Panc1 (cell line): ENCODE data around the gene ADCY7. TPM values are rescaled to one million over a fixed set of nuclear protein-coding genes. Genes with fewer than 3 reads are reported as not detected.
"Not testable (repeated sequence)": the region's sequence is repeated elsewhere in the genome, so short reads cannot be mapped to it uniquely, and the experiment has no call there.

Source experiments
- ATAC-seq: fragments of 200-7000 bp; cut with Tn5 transposase; 2 replicates; pipeline ENCODE4 v1.9.1; 2020; ENCODE audit warnings: mild to moderate bottlenecking, moderate library complexity
- BruUV-seq: library from RNA; stranded (reverse); fragments of 400-500 nt; replicated peaks from 2 replicates; lab custom pipeline; 2021; lab: Mats Ljungman, UMichigan
- CTCF ChIA-PET: fragments of 300-600 bp; sonication (Branson Sonifier 250); formaldehyde crosslinking; loops from one replicate; lab custom pipeline; 2022; ENCODE audit warnings: antibody characterized with exemption; lab: Charles Lee
- POLR2A ChIA-PET: fragments of 300-600 bp; sonication (Branson Sonifier 250); formaldehyde crosslinking; loops from one replicate; lab custom pipeline; 2022; ENCODE audit warnings: antibody characterized with exemption; lab: Charles Lee
- DNase-seq: peaks from one replicate; pipeline ENCODE4 v3.0.0-alpha.2; 2010; ENCODE audit warnings: low read depth, low spot score
- H3K27ac ChIP-seq: 2 replicates; pipeline ENCODE4 v1.5.1; 2011; ENCODE audit warnings: mild to moderate bottlenecking, low read length, inconsistent platforms
- H3K27me3 ChIP-seq: fragments of 200-500 bp; sonication (Bioruptor generic); 2 replicates; pipeline ENCODE4 v1.6.0; 2014; ENCODE audit warnings: low read length, inconsistent platforms; ENCODE audit not compliant: control insufficient read depth, insufficient read depth
- H3K36me3 ChIP-seq: fragments of 200-500 bp; sonication (Bioruptor generic); 2 replicates; pipeline ENCODE4 v1.5.1; 2014; ENCODE audit warnings: inconsistent platforms, mild to moderate bottlenecking, low read length, moderate library complexity; ENCODE audit not compliant: control insufficient read depth, insufficient read depth
- H3K4me1 ChIP-seq: 2 replicates; pipeline ENCODE4 v1.5.1; 2011; ENCODE audit warnings: inconsistent platforms, mild to moderate bottlenecking, low read length, moderate library complexity; ENCODE audit not compliant: control insufficient read depth, insufficient read depth
- H3K4me3 ChIP-seq, 2 experiments: 2 replicates each; pipeline ENCODE4 v1.5.1; 2011 to 2012; ENCODE audit warnings: low read depth in 2 of 2, low read length in 2 of 2, mild to moderate bottlenecking in 2 of 2, inconsistent platforms in 1 of 2, moderate library complexity in 1 of 2
- H3K9me3 ChIP-seq: fragments of 200-500 bp; sonication (Bioruptor generic); 2 replicates; pipeline ENCODE4 v1.5.1; 2014; ENCODE audit warnings: low read depth, mild to moderate bottlenecking, inconsistent platforms, low read length, moderate library complexity; ENCODE audit not compliant: control insufficient read depth, insufficient read depth
- POLR2AphosphoS5 ChIP-seq: IDR thresholded peaks from 2 replicates; pipeline ENCODE4 v1.6.1; 2012; ENCODE audit warnings: mild to moderate bottlenecking, low read depth, low read length, moderate library complexity
- SIN3A ChIP-seq: IDR thresholded peaks from 2 replicates; pipeline ENCODE4 v1.6.1; 2012; ENCODE audit warnings: low read depth, mild to moderate bottlenecking, low read length, moderate library complexity, borderline replicate concordance; ENCODE audit not compliant: insufficient read depth
- TCF7L2 ChIP-seq: IDR thresholded peaks from 2 replicates; pipeline ENCODE4 v1.6.1; 2011; ENCODE audit warnings: mild to moderate bottlenecking, low read depth, low read length, inconsistent platforms
- in situ Hi-C: cut with HindIII; loops from 2 replicates; pipeline ENCODE4 v1.10.0; 2016; ENCODE audit warnings: low sequenced_read_pairs, low pct_unique_long_range_greater_than_20kb
- intact Hi-C: fragments of 100-400 bp; cut with micrococcal nuclease; formaldehyde crosslinking; loops from one replicate; pipeline ENCODE4 v1.10.0; 2022; ENCODE audit not compliant: unreplicated experiment
- total RNA-seq: library from RNA; stranded (reverse); gene quantifications from one replicate; pipeline ENCODE4 v1.2.1, GENCODE V29; 2021; ENCODE audit not compliant: unreplicated experiment
- TF ChIP-seq, protein P1 (sequence below): fragments of 450-650 bp; IDR thresholded peaks from 2 replicates; pipeline ENCODE4 v1.5.1; 2017; ENCODE audit warnings: mild to moderate bottlenecking
- TF ChIP-seq, protein P2 (sequence below), 2 experiments: IDR thresholded peaks; 2 replicates each; pipeline ENCODE4 v1.6.1; 2011 to 2012; ENCODE audit warnings: low read depth in 2 of 2, control low read depth in 1 of 2, low read length in 1 of 2, mild to moderate bottlenecking in 1 of 2, moderate library complexity in 1 of 2; ENCODE audit not compliant: insufficient read depth in 1 of 2

ADCY7 gene
- total RNA-seq, 1 experiment from 2014 or later = 6.3 TPM

DNA sequence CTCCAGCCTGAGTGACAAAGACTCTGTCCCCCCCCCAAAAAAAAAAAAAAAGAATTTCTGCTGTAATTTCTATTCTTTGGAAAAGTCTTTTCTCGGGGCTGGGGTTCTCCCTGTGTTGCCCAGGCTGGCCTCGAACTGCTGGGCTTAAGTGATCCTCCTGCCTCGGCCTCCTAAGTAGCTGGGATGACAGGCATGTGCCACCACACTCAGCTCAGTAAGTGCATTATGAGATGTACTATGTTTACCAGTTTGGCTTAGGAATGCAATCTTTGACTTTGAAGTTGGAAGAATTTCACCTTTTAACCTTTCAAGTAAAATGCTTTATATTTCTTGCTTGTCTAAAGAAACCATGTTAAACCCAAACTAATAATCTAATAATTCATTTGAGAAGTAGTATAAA lies 28.0 kb upstream of the ADCY7 start:
- POLR2A ChIA-PET = no interaction called here
- H3K27ac ChIP-seq = no peak overlapping the region
- DNase-seq (no peak), ATAC-seq (no peak)
- TF ChIP-seq, protein P1, sequence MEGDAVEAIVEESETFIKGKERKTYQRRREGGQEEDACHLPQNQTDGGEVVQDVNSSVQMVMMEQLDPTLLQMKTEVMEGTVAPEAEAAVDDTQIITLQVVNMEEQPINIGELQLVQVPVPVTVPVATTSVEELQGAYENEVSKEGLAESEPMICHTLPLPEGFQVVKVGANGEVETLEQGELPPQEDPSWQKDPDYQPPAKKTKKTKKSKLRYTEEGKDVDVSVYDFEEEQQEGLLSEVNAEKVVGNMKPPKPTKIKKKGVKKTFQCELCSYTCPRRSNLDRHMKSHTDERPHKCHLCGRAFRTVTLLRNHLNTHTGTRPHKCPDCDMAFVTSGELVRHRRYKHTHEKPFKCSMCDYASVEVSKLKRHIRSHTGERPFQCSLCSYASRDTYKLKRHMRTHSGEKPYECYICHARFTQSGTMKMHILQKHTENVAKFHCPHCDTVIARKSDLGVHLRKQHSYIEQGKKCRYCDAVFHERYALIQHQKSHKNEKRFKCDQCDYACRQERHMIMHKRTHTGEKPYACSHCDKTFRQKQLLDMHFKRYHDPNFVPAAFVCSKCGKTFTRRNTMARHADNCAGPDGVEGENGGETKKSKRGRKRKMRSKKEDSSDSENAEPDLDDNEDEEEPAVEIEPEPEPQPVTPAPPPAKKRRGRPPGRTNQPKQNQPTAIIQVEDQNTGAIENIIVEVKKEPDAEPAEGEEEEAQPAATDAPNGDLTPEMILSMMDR = no peak
- TF ChIP-seq SIN3A = no peak
- TF ChIP-seq, protein P2, sequence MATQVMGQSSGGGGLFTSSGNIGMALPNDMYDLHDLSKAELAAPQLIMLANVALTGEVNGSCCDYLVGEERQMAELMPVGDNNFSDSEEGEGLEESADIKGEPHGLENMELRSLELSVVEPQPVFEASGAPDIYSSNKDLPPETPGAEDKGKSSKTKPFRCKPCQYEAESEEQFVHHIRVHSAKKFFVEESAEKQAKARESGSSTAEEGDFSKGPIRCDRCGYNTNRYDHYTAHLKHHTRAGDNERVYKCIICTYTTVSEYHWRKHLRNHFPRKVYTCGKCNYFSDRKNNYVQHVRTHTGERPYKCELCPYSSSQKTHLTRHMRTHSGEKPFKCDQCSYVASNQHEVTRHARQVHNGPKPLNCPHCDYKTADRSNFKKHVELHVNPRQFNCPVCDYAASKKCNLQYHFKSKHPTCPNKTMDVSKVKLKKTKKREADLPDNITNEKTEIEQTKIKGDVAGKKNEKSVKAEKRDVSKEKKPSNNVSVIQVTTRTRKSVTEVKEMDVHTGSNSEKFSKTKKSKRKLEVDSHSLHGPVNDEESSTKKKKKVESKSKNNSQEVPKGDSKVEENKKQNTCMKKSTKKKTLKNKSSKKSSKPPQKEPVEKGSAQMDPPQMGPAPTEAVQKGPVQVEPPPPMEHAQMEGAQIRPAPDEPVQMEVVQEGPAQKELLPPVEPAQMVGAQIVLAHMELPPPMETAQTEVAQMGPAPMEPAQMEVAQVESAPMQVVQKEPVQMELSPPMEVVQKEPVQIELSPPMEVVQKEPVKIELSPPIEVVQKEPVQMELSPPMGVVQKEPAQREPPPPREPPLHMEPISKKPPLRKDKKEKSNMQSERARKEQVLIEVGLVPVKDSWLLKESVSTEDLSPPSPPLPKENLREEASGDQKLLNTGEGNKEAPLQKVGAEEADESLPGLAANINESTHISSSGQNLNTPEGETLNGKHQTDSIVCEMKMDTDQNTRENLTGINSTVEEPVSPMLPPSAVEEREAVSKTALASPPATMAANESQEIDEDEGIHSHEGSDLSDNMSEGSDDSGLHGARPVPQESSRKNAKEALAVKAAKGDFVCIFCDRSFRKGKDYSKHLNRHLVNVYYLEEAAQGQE (IDR thresholded peaks at IDR 0.05; ENCODE audit: insufficient read depth in 1 of 2, low read depth in 2 of 2, low read length in 1 of 2) = no peak
- intact Hi-C loops = no loop called here
- H3K36me3 ChIP-seq = no peaks in the 10 kb centered on the region
- H3K4me1 ChIP-seq = no peaks in the 10 kb centered on the region
- CTCF ChIA-PET = no interaction called here
- no peak overlapping the region for H3K4me3 ChIP-seq
- in situ Hi-C loops = no loop called here
- H3K27me3 ChIP-seq = no peaks in the 10 kb centered on the region
- no TSS peak for BruUV-seq
- H3K9me3 ChIP-seq = no peaks in the 10 kb centered on the region

DNA sequence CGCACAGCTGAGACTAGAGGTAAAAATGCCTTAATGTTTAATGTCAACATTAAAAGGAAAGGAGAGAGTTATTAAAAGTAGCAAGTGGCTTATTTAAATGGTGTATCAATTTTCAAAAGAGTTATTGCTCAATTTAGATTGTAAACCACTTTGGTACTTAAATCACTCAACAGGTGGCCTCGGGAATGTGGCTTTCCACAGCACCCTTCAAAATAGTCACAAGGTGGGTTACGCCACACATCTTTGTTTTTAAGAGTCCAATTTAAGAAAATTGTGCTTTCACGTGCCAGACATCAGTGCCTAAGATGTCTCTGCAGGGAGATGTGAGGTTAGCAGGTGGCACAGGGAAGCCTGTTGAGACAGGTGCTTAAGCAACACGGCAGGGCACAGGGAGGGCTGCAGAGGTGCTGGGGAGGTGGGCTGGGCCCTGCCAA lies 27.5 kb upstream of the ADCY7 start:
- H3K9me3 ChIP-seq = no peaks in the 10 kb centered on the region
- no peak overlapping the region for H3K27ac ChIP-seq
- intact Hi-C loops = no loop called here
- no peaks in the 10 kb centered on the region for H3K27me3 ChIP-seq
- ChIA-PET CTCF (no interaction called here), POLR2A (no interaction called here)
- BruUV-seq = no TSS peak
- no peak overlapping the region for H3K4me3 ChIP-seq
- no peaks in the 10 kb centered on the region for H3K36me3 ChIP-seq
- DNase-seq (no peak), ATAC-seq (no peak)
- no peaks in the 10 kb centered on the region for H3K4me1 ChIP-seq
- TF ChIP-seq, protein P1 = no peak
- TF ChIP-seq SIN3A = no peak
- TF ChIP-seq, protein P2 (IDR thresholded peaks at IDR 0.05; ENCODE audit: insufficient read depth in 1 of 2, low read depth in 2 of 2, low read length in 1 of 2) = no peak
- no peak for TF ChIP-seq TCF7L2
- no peak for TF ChIP-seq POLR2AphosphoS5
- in situ Hi-C loops = no loop called here

DNA sequence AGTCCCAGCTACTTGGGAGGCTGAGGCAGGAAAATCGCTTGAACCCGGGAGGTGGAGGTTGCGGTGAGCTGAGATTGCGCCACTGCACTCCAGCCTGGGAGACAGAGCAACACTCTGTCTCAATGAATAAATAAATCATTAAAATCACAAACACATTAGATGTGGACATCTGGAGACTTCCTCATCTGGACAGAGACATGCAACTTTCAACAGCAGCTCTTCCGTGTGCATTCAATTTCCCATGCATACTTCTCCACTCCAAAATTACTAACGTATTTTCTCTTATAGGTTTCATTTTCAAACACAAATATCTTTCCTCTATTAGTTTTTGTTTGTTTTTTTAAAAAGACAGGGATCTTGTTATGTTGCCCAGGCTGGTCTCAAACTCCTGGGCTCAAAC lies 23.3 kb upstream of the ADCY7 start:
- BruUV-seq, H3K27me3 ChIP-seq, H3K4me1 ChIP-seq, H3K36me3 ChIP-seq, in situ Hi-C loops, H3K4me3 ChIP-seq, H3K9me3 ChIP-seq, H3K27ac ChIP-seq, POLR2A ChIA-PET, intact Hi-C loops, CTCF ChIA-PET, DNase-seq, ATAC-seq: not testable (repeated sequence)
